GM18526 (cell line): ENCODE results near the gene SLC66A2.

Source experiments
- POLR2A ChIP-seq: IDR thresholded peaks from 3 replicates; pipeline ENCODE4 v1.6.1; 2011; ENCODE audit not compliant: insufficient read length; ENCODE audit errors: extremely low read depth

The SLC66A2 gene

GRCh38 chr18:79899609-79900445 is 51.6 kb downstream of the SLC66A2 start:
- no peak for TF ChIP-seq POLR2A

- TF ChIP-seq POLR2A, result no peak
These were observed 52.4 kb downstream of the SLC66A2 start for GRCh38 chr18:79898952-79899608.

- TF ChIP-seq POLR2A, result no peak
These were observed 53.4 kb downstream of the SLC66A2 start for GRCh38 chr18:79897940-79898625.

GRCh38 chr18:79896738-79897137 is 54.7 kb downstream of the SLC66A2 start:
- TF ChIP-seq POLR2A, result no peak

- TF ChIP-seq POLR2A, result no peak
These were observed 60.8 kb downstream of the SLC66A2 start for GRCh38 chr18:79890674-79891073.

GRCh38 chr18:79889569-79889968 is 61.9 kb downstream of the SLC66A2 start:
- no peak for TF ChIP-seq POLR2A

- no peak for TF ChIP-seq POLR2A
These were observed 63.4 kb downstream of the SLC66A2 start for GRCh38 chr18:79888016-79888415.

GRCh38 chr18:79887181-79888000 is 64.1 kb downstream of the SLC66A2 start:
- no peak for TF ChIP-seq POLR2A

- no peak for TF ChIP-seq POLR2A
These were observed 66.3 kb downstream of the SLC66A2 start for GRCh38 chr18:79884963-79885728.

GRCh38 chr18:79884294-79884962 is 67.0 kb downstream of the SLC66A2 start:
- no peak for TF ChIP-seq POLR2A

- TF ChIP-seq POLR2A, result no peak
These were observed 67.8 kb downstream of the SLC66A2 start for GRCh38 chr18:79883461-79884293.

- no peak for TF ChIP-seq POLR2A
These were observed 68.8 kb downstream of the SLC66A2 start for GRCh38 chr18:79882522-79883241.
